ENCODE results near the gene ELMO1. TPM values are rescaled to one million over a fixed set of nuclear protein-coding genes. Genes with fewer than 3 reads are reported as not detected.

ELMO1 gene
- total and polyA plus RNA-seq, 2 of the 13 experiments (the other 11 are each of a cell fraction or from before 2014, with no cell fraction given), result 0.11 to 0.17 TPM

DNA sequence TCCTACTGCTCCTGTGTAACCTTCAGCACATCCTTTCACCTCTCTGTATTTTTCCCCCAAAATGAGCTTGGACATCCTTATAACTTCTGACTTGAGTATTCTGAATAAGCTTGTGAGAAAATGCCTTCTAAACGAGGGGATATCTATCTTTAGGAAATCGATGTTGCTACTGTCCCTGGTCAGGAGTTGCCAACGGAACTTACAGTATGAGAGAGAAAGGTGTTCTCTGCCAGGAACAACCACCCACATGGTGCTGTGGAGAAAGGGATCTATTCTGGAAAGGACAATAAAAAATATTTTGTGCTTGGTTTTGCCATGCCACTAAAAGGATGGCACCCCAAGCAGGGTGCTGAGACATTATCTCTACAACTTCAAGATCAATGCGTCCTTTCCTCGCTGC lies 537.8 kb downstream of the ELMO1 start:
- no peak overlapping the region for H3K9ac ChIP-seq (ENCODE audit: insufficient read depth, low read depth, low read length)
- peaks cover 25% of the 10 kb centered on the region for H3K4me1 ChIP-seq (ENCODE audit: insufficient read depth, low read length)
- 42% methylated on average over 5 of the region's 5 CpGs for WGBS (ENCODE audit: low lambda C conversion rate)
- no peak overlapping the region for H3K4me2 ChIP-seq (ENCODE audit: low read depth, low read length)
- no peaks in the 10 kb centered on the region for H3K36me3 ChIP-seq (replicated peaks in 1 of 2; ENCODE audit: control insufficient read depth in 1 of 2, insufficient read depth in 2 of 2, low read length in 2 of 2)
- H3K27ac ChIP-seq (ENCODE audit: extremely low read length, insufficient read depth, low read length), result no peak overlapping the region
- BruUV-seq (replicated peaks), result no TSS peak
- intact Hi-C loops (cut with micrococcal nuclease; ENCODE audit: unreplicated experiment) (no loop called here), in situ Hi-C loops (cut with HindIII; ENCODE audit: extremely low pct_ligation_motif_present, low pct_unique_long_range_greater_than_20kb) (no loop called here)
- CTCF ChIA-PET (ENCODE audit: low intra/inter-chr PET ratio, low total read pairs), result no interaction called here
- POLR2A ChIA-PET, result no interaction called here
- H3K9me3 ChIP-seq (ENCODE audit: low read length), result no peaks in the 10 kb centered on the region
- H3K4me3 ChIP-seq (replicated peaks in 1 of 3; ENCODE audit: insufficient read depth in 1 of 3, low read depth in 2 of 3, low read length in 3 of 3), result no peak overlapping the region
- no peak for DNase-seq (ENCODE audit: low spot score)
- H3K79me2 ChIP-seq (ENCODE audit: insufficient read depth, low read length), result no peaks in the 10 kb centered on the region
- no peak overlapping the region for H2AFZ ChIP-seq (ENCODE audit: low read length)
- no peaks in the 10 kb centered on the region; a peak in 2 of 5 replicates for H3K27me3 ChIP-seq (ENCODE audit: control insufficient read depth in 1 of 2, insufficient read depth in 2 of 2, low read length in 2 of 2)
- no peak for TF ChIP-seq RFX3 (CRISPR knock-in tag; IDR thresholded peaks at IDR 0.05)
- no peaks in the 10 kb centered on the region for H4K20me1 ChIP-seq (ENCODE audit: insufficient read depth, low read length)
- no peak for FAIRE-seq
- ATAC-seq, result no peak

DNA sequence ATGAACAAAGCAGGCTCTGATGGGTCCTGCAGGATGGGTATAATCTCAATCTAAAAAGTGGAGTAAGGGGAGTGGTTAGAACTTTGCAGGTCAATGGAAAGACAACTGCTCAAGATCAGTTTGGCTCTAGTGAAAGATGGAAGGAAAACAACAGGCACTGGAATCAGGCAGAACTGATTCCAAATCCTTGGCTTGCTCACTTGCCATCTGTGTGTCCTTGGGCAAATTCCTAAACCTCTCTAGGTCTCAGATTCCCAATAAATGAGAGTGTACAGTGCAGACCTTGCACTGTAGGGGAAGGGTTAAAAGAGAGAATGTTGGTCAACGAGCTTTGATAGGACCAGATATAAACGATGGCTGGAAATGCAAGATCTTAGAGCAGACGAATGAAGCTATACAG lies 538.3 kb downstream of the ELMO1 start:
- H3K27me3 ChIP-seq (ENCODE audit: control insufficient read depth in 1 of 2, insufficient read depth in 2 of 2, low read length in 2 of 2), result no peaks in the 10 kb centered on the region; a peak in 2 of 5 replicates
- no peaks in the 10 kb centered on the region for H3K36me3 ChIP-seq (replicated peaks in 1 of 2; ENCODE audit: control insufficient read depth in 1 of 2, insufficient read depth in 2 of 2, low read length in 2 of 2)
- no peak overlapping the region for H3K27ac ChIP-seq (ENCODE audit: extremely low read length, insufficient read depth, low read length)
- POLR2A ChIA-PET, result no interaction called here
- DNase-seq (ENCODE audit: low spot score), result no peak
- 57% methylated on average over 3 of the region's 3 CpGs for WGBS (ENCODE audit: low lambda C conversion rate)
- H3K79me2 ChIP-seq (ENCODE audit: insufficient read depth, low read length), result no peaks in the 10 kb centered on the region
- no peak overlapping the region for H3K4me2 ChIP-seq (ENCODE audit: low read depth, low read length)
- in situ Hi-C loops (cut with HindIII; ENCODE audit: extremely low pct_ligation_motif_present, low pct_unique_long_range_greater_than_20kb), result no loop called here
- intact Hi-C loops (cut with micrococcal nuclease; ENCODE audit: unreplicated experiment), result no loop called here
- no peaks in the 10 kb centered on the region for H3K9me3 ChIP-seq (ENCODE audit: low read length)
- no peak for TF ChIP-seq HNRNPLL (IDR thresholded peaks at IDR 0.05; ENCODE audit: low read depth, low read length, poor library complexity, severe bottlenecking)
- no peak for TF ChIP-seq ZBTB42 (CRISPR knock-in tag; IDR thresholded peaks at IDR 0.05)
- no peak overlapping the region for H3K4me3 ChIP-seq (replicated peaks in 1 of 3; ENCODE audit: insufficient read depth in 1 of 3, low read depth in 2 of 3, low read length in 3 of 3)
- CTCF ChIA-PET (ENCODE audit: low intra/inter-chr PET ratio, low total read pairs), result no interaction called here
- no peak overlapping the region for H2AFZ ChIP-seq (ENCODE audit: low read length)
- BruUV-seq (replicated peaks), result no TSS peak
- no peak for ATAC-seq
- peaks cover 27% of the 10 kb centered on the region for H3K4me1 ChIP-seq (ENCODE audit: insufficient read depth, low read length)
- no peak overlapping the region for H3K9ac ChIP-seq (ENCODE audit: insufficient read depth, low read depth, low read length)
- no peak for FAIRE-seq
- no peaks in the 10 kb centered on the region for H4K20me1 ChIP-seq (ENCODE audit: insufficient read depth, low read length)

Measured in HepG2 (cell line).